ENCODE data around the gene SPATS2.

Gene SPATS2

GRCh38 chr12:49557917-49558215 is 190.6 kb downstream of the SPATS2 start:
- peak; percentile 20 to 43 for DNase-seq (ENCODE audit: low read depth in 1 of 2, low spot score in 1 of 2)
- no peak for TF ChIP-seq JUND (IDR thresholded peaks at IDR 0.05; ENCODE audit: low read depth)
- in situ Hi-C loops (cut with HindIII; ENCODE audit: low pct_unique_long_range_greater_than_20kb, low sequenced_read_pairs), result no loop called here

GRCh38 chr12:49558526-49558925 is 191.3 kb downstream of the SPATS2 start:
- no peak for DNase-seq (ENCODE audit: low read depth in 1 of 2, low spot score in 1 of 2)
- TF ChIP-seq JUND (IDR thresholded peaks at IDR 0.05; ENCODE audit: low read depth), result no peak
- in situ Hi-C loops (cut with HindIII; ENCODE audit: low pct_unique_long_range_greater_than_20kb, low sequenced_read_pairs), result no loop called here

- in situ Hi-C loops (cut with HindIII; ENCODE audit: low pct_unique_long_range_greater_than_20kb, low sequenced_read_pairs), result no loop called here
- TF ChIP-seq JUND (IDR thresholded peaks at IDR 0.05; ENCODE audit: low read depth), result no peak
- DNase-seq (ENCODE audit: low read depth in 1 of 2, low spot score in 1 of 2), result no peak
Observed at GRCh38 chr12:49559011-49559675, 191.9 kb downstream of the SPATS2 start.

GRCh38 chr12:49560695-49561094 is 193.4 kb downstream of the SPATS2 start:
- in situ Hi-C loops (cut with HindIII; ENCODE audit: low pct_unique_long_range_greater_than_20kb, low sequenced_read_pairs), result no loop called here
- no peak for TF ChIP-seq JUND (IDR thresholded peaks at IDR 0.05; ENCODE audit: low read depth)
- DNase-seq (ENCODE audit: low read depth in 1 of 2, low spot score in 1 of 2), result no peak

- DNase-seq (ENCODE audit: low read depth in 1 of 2, low spot score in 1 of 2), result no peak
- in situ Hi-C loops (cut with HindIII; ENCODE audit: low pct_unique_long_range_greater_than_20kb, low sequenced_read_pairs), result no loop called here
- TF ChIP-seq JUND (IDR thresholded peaks at IDR 0.05; ENCODE audit: low read depth), result no peak
Observed at GRCh38 chr12:49562233-49562632, 195.0 kb downstream of the SPATS2 start.

- in situ Hi-C loops (cut with HindIII; ENCODE audit: low pct_unique_long_range_greater_than_20kb, low sequenced_read_pairs), result no loop called here
- TF ChIP-seq JUND (IDR thresholded peaks at IDR 0.05; ENCODE audit: low read depth), result no peak
- no peak for DNase-seq (ENCODE audit: low read depth in 1 of 2, low spot score in 1 of 2)
Observed at GRCh38 chr12:49562831-49563230, 195.6 kb downstream of the SPATS2 start.

- in situ Hi-C loops (cut with HindIII; ENCODE audit: low pct_unique_long_range_greater_than_20kb, low sequenced_read_pairs), result no loop called here
- TF ChIP-seq JUND (IDR thresholded peaks at IDR 0.05; ENCODE audit: low read depth), result no peak
- no peak for DNase-seq (ENCODE audit: low read depth in 1 of 2, low spot score in 1 of 2)
Observed at GRCh38 chr12:49563951-49564685, 196.9 kb downstream of the SPATS2 start.

- in situ Hi-C loops (cut with HindIII; ENCODE audit: low pct_unique_long_range_greater_than_20kb, low sequenced_read_pairs), result no loop called here
- TF ChIP-seq JUND (IDR thresholded peaks at IDR 0.05; ENCODE audit: low read depth), result no peak
- DNase-seq (ENCODE audit: low read depth in 1 of 2, low spot score in 1 of 2), result no peak
Observed at GRCh38 chr12:49564686-49565405, 197.6 kb downstream of the SPATS2 start.

GRCh38 chr12:49565406-49566265 is 198.4 kb downstream of the SPATS2 start:
- in situ Hi-C loops (cut with HindIII; ENCODE audit: low pct_unique_long_range_greater_than_20kb, low sequenced_read_pairs), result no loop called here
- no peak for TF ChIP-seq JUND (IDR thresholded peaks at IDR 0.05; ENCODE audit: low read depth)
- no peak for DNase-seq (ENCODE audit: low read depth in 1 of 2, low spot score in 1 of 2)

- no peak for TF ChIP-seq JUND (IDR thresholded peaks at IDR 0.05; ENCODE audit: low read depth)
- in situ Hi-C loops (cut with HindIII; ENCODE audit: low pct_unique_long_range_greater_than_20kb, low sequenced_read_pairs), result no loop called here
- no peak for DNase-seq (ENCODE audit: low read depth in 1 of 2, low spot score in 1 of 2)
Observed at GRCh38 chr12:49566361-49566760, 199.1 kb downstream of the SPATS2 start.

- in situ Hi-C loops (cut with HindIII; ENCODE audit: low pct_unique_long_range_greater_than_20kb, low sequenced_read_pairs), result no loop called here
- TF ChIP-seq JUND (IDR thresholded peaks at IDR 0.05; ENCODE audit: low read depth), result no peak
- no peak for DNase-seq (ENCODE audit: low read depth in 1 of 2, low spot score in 1 of 2)
Observed at GRCh38 chr12:49567302-49567610, 200.0 kb downstream of the SPATS2 start.

- DNase-seq (ENCODE audit: low read depth in 1 of 2, low spot score in 1 of 2), result peak; percentile 95 to 99
- in situ Hi-C loops (cut with HindIII; ENCODE audit: low pct_unique_long_range_greater_than_20kb, low sequenced_read_pairs), result no loop called here
- TF ChIP-seq JUND (IDR thresholded peaks at IDR 0.05; ENCODE audit: low read depth), result no peak
Observed at GRCh38 chr12:49567611-49568441, 200.6 kb downstream of the SPATS2 start, which contains the start of gene MCRS1. TSS of gene MCRS1 (minus strand) at chr12:49568142. CDS start at chr12:49566731, 1,411 bp downstream.

Measured in T47D (cell line).